Measurements from ENCODE around the gene FOXJ3.

DNA sequence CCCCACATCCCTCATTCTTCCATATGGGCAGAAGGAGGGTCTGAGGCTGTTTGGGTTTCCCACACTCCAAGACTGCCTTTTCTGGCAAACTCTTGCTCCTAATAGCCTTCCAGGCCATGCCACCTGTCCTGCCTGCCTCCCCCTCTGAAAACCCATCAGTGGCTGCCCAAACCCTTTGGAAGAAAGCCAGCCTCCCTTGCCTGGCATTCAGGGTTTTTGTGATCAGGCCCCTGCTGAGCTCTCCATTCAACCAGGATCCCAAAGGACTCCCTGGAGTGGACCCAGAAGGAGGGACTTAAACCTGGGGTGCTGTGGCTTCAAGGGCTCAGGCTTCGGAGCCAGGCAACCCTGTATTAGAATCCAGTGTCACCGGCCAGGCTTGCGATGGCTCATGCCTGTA is 166.3 kb downstream of the FOXJ3 start:
- TF ChIP-seq, protein P1, sequence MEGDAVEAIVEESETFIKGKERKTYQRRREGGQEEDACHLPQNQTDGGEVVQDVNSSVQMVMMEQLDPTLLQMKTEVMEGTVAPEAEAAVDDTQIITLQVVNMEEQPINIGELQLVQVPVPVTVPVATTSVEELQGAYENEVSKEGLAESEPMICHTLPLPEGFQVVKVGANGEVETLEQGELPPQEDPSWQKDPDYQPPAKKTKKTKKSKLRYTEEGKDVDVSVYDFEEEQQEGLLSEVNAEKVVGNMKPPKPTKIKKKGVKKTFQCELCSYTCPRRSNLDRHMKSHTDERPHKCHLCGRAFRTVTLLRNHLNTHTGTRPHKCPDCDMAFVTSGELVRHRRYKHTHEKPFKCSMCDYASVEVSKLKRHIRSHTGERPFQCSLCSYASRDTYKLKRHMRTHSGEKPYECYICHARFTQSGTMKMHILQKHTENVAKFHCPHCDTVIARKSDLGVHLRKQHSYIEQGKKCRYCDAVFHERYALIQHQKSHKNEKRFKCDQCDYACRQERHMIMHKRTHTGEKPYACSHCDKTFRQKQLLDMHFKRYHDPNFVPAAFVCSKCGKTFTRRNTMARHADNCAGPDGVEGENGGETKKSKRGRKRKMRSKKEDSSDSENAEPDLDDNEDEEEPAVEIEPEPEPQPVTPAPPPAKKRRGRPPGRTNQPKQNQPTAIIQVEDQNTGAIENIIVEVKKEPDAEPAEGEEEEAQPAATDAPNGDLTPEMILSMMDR (conservative IDR thresholded peaks at IDR 0.05; ENCODE audit: low read depth, low read length): no peak
- TF ChIP-seq FOS (IDR thresholded peaks at IDR 0.05; ENCODE audit: low read depth, low read length): no peak
- TF ChIP-seq, protein P2, sequence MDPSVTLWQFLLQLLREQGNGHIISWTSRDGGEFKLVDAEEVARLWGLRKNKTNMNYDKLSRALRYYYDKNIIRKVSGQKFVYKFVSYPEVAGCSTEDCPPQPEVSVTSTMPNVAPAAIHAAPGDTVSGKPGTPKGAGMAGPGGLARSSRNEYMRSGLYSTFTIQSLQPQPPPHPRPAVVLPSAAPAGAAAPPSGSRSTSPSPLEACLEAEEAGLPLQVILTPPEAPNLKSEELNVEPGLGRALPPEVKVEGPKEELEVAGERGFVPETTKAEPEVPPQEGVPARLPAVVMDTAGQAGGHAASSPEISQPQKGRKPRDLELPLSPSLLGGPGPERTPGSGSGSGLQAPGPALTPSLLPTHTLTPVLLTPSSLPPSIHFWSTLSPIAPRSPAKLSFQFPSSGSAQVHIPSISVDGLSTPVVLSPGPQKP (IDR thresholded peaks at IDR 0.05; ENCODE audit: borderline replicate concordance, low read depth, low read length): no peak
- no peak for TF ChIP-seq CHD1 (IDR thresholded peaks at IDR 0.05; ENCODE audit: low read depth, low read length)
- TF ChIP-seq MAZ (IDR thresholded peaks at IDR 0.05; ENCODE audit: borderline replicate concordance, low read depth, low read length): no peak
- TF ChIP-seq POLR2A (IDR thresholded peaks at IDR 0.05; ENCODE audit: low read depth, low read length): no peak
- no peak for TF ChIP-seq SMC3 (IDR thresholded peaks at IDR 0.05; ENCODE audit: low read depth, low read length)
- no peak for TF ChIP-seq CEBPB (IDR thresholded peaks at IDR 0.05; ENCODE audit: low read depth, low read length)
- no peak for TF ChIP-seq RAD21 (IDR thresholded peaks at IDR 0.05; ENCODE audit: low read length)

All from IMR-90 (cell line).